Right lobe of liver (tissue), 4 donors: ENCODE data around the gene ACVR1.
A peak's percentile ranks its signal among the peaks of the same experiment; 100 is the strongest.

Source experiments
- CTCF ChIP-seq, 4 donors: fragments of 200-600 bp in 3 of 4; fragments of 450-650 bp in 1 of 4; IDR thresholded peaks; one replicate each; pipeline versions ENCODE4 v1.5.1 to v1.8.0; 2016 to 2022; ENCODE audit warnings: antibody characterized with exemption in 4 of 4, mild to moderate bottlenecking in 2 of 4
- POLR2A ChIP-seq: fragments of 450-650 bp; IDR thresholded peaks from one replicate; pipeline ENCODE4 v1.6.1; 2017; ENCODE audit warnings: antibody characterized with exemption, mild to moderate bottlenecking
- donor health status: DM: no; HTN: no; CAD: no.
- donor health status: DM: no; HTN: no; CAD: no.
- donor health status: DM: no; HTN: yes; CAD: no.

- peak in 3 of 4 donors; percentile 9 to 10 (median 9) for TF ChIP-seq CTCF (IDR thresholded peaks at IDR 0.05)
- no peak for TF ChIP-seq POLR2A
Observed at GRCh38 chr2:157793053-157793612, 83.0 kb downstream of the ACVR1 start.
